ENCODE measurements around the gene DHRS12. TPM values are rescaled to one million over a fixed set of nuclear protein-coding genes. Genes with fewer than 3 reads are reported as not detected.

DHRS12 gene
- total RNA-seq, 1 experiment from 2014 or later, result 6.8 TPM

- Mint-ChIP-seq H3K4me3 (ENCODE audit: unreplicated experiment) (no peak overlapping the region), H3K9me3 (ENCODE audit: unreplicated experiment) (no peaks in the 10 kb centered on the region), H3K27ac (ENCODE audit: low read depth, unreplicated experiment) (no peak overlapping the region), H3K4me1 (ENCODE audit: insufficient read depth, unreplicated experiment) (peaks cover 11% of the 10 kb centered on the region), H3K27me3 (ENCODE audit: insufficient read depth, unreplicated experiment) (no peaks in the 10 kb centered on the region), H3K36me3 (ENCODE audit: insufficient read depth, unreplicated experiment) (peaks cover 8% of the 10 kb centered on the region)
- no TSS peak for BruUV-seq (replicated peaks)
- intact Hi-C loops (cut with micrococcal nuclease), result loop anchor here (2.0 to 5.0 kb wide), 2 partner anchors 195 to 328 kb away; partner anchors contain the start of genes INTS6 and WDFY2
- ChIA-PET POLR2A (interaction anchor here (0.7 to 1.0 kb wide), 3 partner anchors 10 to 346 kb away, joined by 3 read pairs; no protein-coding TSS in a partner anchor), CTCF (interaction anchor here (1.0 to 4.8 kb wide), 6 partner anchors 17 to 335 kb away, joined by 3 to 35 read pairs (median 4); no protein-coding TSS in a partner anchor)
- DNase-seq (ENCODE audit: unreplicated experiment), result no peak
- no peak for TF ChIP-seq CTCF (IDR thresholded peaks at IDR 0.05; ENCODE audit: unreplicated experiment)
These were observed 23.9 kb downstream of the DHRS12 start for GRCh38 chr13:51780099-51780498.

GRCh38 chr13:51778392-51778791 lies 25.6 kb downstream of the DHRS12 start:
- Mint-ChIP-seq H3K4me1 (ENCODE audit: insufficient read depth, unreplicated experiment) (peaks cover 11% of the 10 kb centered on the region), H3K4me3 (ENCODE audit: unreplicated experiment) (no peak overlapping the region), H3K9me3 (ENCODE audit: unreplicated experiment) (no peaks in the 10 kb centered on the region), H3K27ac (ENCODE audit: low read depth, unreplicated experiment) (no peak overlapping the region), H3K36me3 (ENCODE audit: insufficient read depth, unreplicated experiment) (peaks cover 8% of the 10 kb centered on the region), H3K27me3 (ENCODE audit: insufficient read depth, unreplicated experiment) (no peaks in the 10 kb centered on the region)
- intact Hi-C loops (cut with micrococcal nuclease), result no loop called here
- POLR2A ChIA-PET, result interaction anchor here (0.8 kb wide), 1 partner anchor 21 kb away, joined by 4 read pairs; no protein-coding TSS in a partner anchor
- no TSS peak for BruUV-seq (replicated peaks)
- DNase-seq (ENCODE audit: unreplicated experiment), result no peak
- CTCF ChIA-PET, result no interaction called here
- TF ChIP-seq CTCF (IDR thresholded peaks at IDR 0.05; ENCODE audit: unreplicated experiment), result no peak

DNA sequence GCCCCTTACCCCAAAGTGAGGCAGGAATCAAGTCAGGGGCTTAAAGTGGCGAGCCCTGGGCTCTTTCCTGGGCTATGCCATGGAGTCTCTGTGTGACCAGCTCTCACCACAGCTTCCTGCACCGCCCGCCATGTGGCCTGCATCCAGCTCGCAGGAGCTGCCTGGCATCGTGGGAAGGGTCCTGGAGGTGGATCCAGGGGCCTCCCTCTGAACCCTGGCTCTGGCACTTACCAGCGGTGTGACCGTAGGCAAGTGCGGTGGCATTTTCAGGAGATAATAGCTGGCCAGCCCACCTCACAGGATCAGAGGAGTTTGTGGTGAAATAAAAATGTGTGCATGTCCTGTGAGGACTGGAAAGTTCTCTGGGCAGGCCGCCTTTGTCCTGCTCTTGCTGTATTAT lies 26.0 kb downstream of the DHRS12 start:
- intact Hi-C loops (cut with micrococcal nuclease), result no loop called here
- peaks cover 8% of the 10 kb centered on the region for H3K36me3 Mint-ChIP-seq (ENCODE audit: insufficient read depth, unreplicated experiment)
- POLR2A ChIA-PET, result interaction anchor here (0.8 kb wide), 1 partner anchor 20 kb away, joined by 4 read pairs; no protein-coding TSS in a partner anchor
- TF ChIP-seq CTCF (IDR thresholded peaks at IDR 0.05; ENCODE audit: unreplicated experiment), result no peak
- CTCF ChIA-PET, result no interaction called here
- H3K27ac Mint-ChIP-seq (ENCODE audit: low read depth, unreplicated experiment), result no peak overlapping the region
- no peak overlapping the region for H3K4me3 Mint-ChIP-seq (ENCODE audit: unreplicated experiment)
- BruUV-seq (replicated peaks), result no TSS peak
- DNase-seq (ENCODE audit: unreplicated experiment), result no peak
- peaks cover 11% of the 10 kb centered on the region for H3K4me1 Mint-ChIP-seq (ENCODE audit: insufficient read depth, unreplicated experiment)
- no peaks in the 10 kb centered on the region for H3K27me3 Mint-ChIP-seq (ENCODE audit: insufficient read depth, unreplicated experiment)
- no peaks in the 10 kb centered on the region for H3K9me3 Mint-ChIP-seq (ENCODE audit: unreplicated experiment)

- POLR2A ChIA-PET, result no interaction called here
- H3K27me3 Mint-ChIP-seq (ENCODE audit: insufficient read depth, unreplicated experiment), result no peaks in the 10 kb centered on the region
- no peak for TF ChIP-seq CTCF (IDR thresholded peaks at IDR 0.05; ENCODE audit: unreplicated experiment)
- BruUV-seq (replicated peaks), result no TSS peak
- no peak for DNase-seq (ENCODE audit: unreplicated experiment)
- peaks cover 10% of the 10 kb centered on the region for H3K4me1 Mint-ChIP-seq (ENCODE audit: insufficient read depth, unreplicated experiment)
- no peak overlapping the region for H3K4me3 Mint-ChIP-seq (ENCODE audit: unreplicated experiment)
- intact Hi-C loops (cut with micrococcal nuclease), result no loop called here
- no peaks in the 10 kb centered on the region for H3K9me3 Mint-ChIP-seq (ENCODE audit: unreplicated experiment)
- peaks cover 22% of the 10 kb centered on the region for H3K36me3 Mint-ChIP-seq (ENCODE audit: insufficient read depth, unreplicated experiment)
- no peak overlapping the region for H3K27ac Mint-ChIP-seq (ENCODE audit: low read depth, unreplicated experiment)
- CTCF ChIA-PET, result no interaction called here
These were observed 27.8 kb downstream of the DHRS12 start for GRCh38 chr13:51776179-51776578.

Measured in MCF 10A (cell line).